VCaP (cell line): ENCODE results near the gene B3GALNT2.
A peak's percentile ranks its signal among the peaks of the same experiment; 100 is the strongest.

Source experiments
- H3K27ac ChIP-seq: fragments of 450-650 bp; 2 replicates; pipeline ENCODE4 v1.5.1; 2017
- CTCF ChIP-seq: fragments of 450-650 bp; conservative IDR thresholded peaks from 2 replicates; pipeline ENCODE4 v1.5.1; 2017; ENCODE audit warnings: mild to moderate bottlenecking, moderate library complexity

B3GALNT2 gene

GRCh38 chr1:235426143-235426542, 78.1 kb downstream of the B3GALNT2 start:
- no peak for TF ChIP-seq CTCF
- H3K27ac ChIP-seq, result no peak overlapping the region

GRCh38 chr1:235425357-235425756, 78.9 kb downstream of the B3GALNT2 start:
- no peak overlapping the region for H3K27ac ChIP-seq
- no peak for TF ChIP-seq CTCF

- TF ChIP-seq CTCF, result no peak
- H3K27ac ChIP-seq, result no peak overlapping the region
Observed at GRCh38 chr1:235424092-235424491, 80.2 kb downstream of the B3GALNT2 start.

GRCh38 chr1:235423214-235423652, 81.0 kb downstream of the B3GALNT2 start:
- H3K27ac ChIP-seq, result no peak overlapping the region
- no peak for TF ChIP-seq CTCF

- TF ChIP-seq CTCF, result no peak
- no peak overlapping the region for H3K27ac ChIP-seq
Observed at GRCh38 chr1:235421751-235422150, 82.5 kb downstream of the B3GALNT2 start.

GRCh38 chr1:235417086-235417697, 87.1 kb downstream of the B3GALNT2 start:
- peak; percentile 87 for TF ChIP-seq CTCF
- H3K27ac ChIP-seq, result no peak overlapping the region

- no peak for TF ChIP-seq CTCF
- H3K27ac ChIP-seq, result peak overlapping the region; percentile 34; the same call in 1 of the 2 replicates
Observed at GRCh38 chr1:235416662-235417049, 87.6 kb downstream of the B3GALNT2 start.
